Psoas muscle (tissue), 8 donors: Measurements from ENCODE around the gene SFN. TPM values are rescaled to one million over a fixed set of nuclear protein-coding genes. Genes with fewer than 3 reads are reported as not detected.

ENCODE experiments used
- ATAC-seq, 4 donors: fragments of 200-7000 bp; cut with Tn5 transposase; one replicate each; pipeline ENCODE4 v1.9.1; 2020; ENCODE audit warnings: moderate library complexity in 3 of 4, mild to moderate bottlenecking in 2 of 4
- DNase-seq, 2 donors: peaks; one replicate each; pipeline ENCODE4 v3.0.0-alpha.2; 2020
- H3K27ac ChIP-seq: fragments of 200-600 bp; one replicate; pipeline ENCODE4 v1.8.0; 2022
- H3K27me3 ChIP-seq, 3 donors: fragments of 200-600 bp in 1 of 3; one replicate each; pipeline versions ENCODE4 v1.6.1 to v1.8.0; 2013 to 2022; ENCODE audit warnings: low read length in 2 of 3, mild to moderate bottlenecking in 2 of 3, moderate library complexity in 1 of 3; ENCODE audit not compliant: insufficient read depth in 3 of 3
- H3K36me3 ChIP-seq, 2 donors: fragments of 200-600 bp in 1 of 2; one replicate each; pipeline versions ENCODE4 v1.6.1 to v1.8.0; 2013 to 2022; ENCODE audit warnings: low read depth in 1 of 2, mild to moderate bottlenecking in 1 of 2, moderate library complexity in 1 of 2; ENCODE audit not compliant: insufficient read depth in 1 of 2
- H3K4me1 ChIP-seq: fragments of 200-600 bp; one replicate; pipeline ENCODE4 v1.8.0; 2022
- H3K4me3 ChIP-seq: fragments of 200-600 bp; one replicate; pipeline ENCODE4 v1.8.0; 2022; ENCODE audit warnings: mild to moderate bottlenecking
- H3K9me3 ChIP-seq: fragments of 200-600 bp; one replicate; pipeline ENCODE4 v1.8.0; 2022
- WGBS, 3 donors: extraction: QIAGEN DNeasy Blood & Tissue Kit; methylation state at CpG; one replicate each; pipeline versions ENCODE4 v1.1.6 to v1.1.7; 2013; 5-methylcytosine and 5-hydroxymethylcytosine counted together
- intact Hi-C, 2 donors: fragments of 100-400 bp; cut with DNase I; formaldehyde crosslinking; loops; one replicate each; pipeline versions ENCODE4 v1.11.0 to v1.14.2; 2022
- polyA plus RNA-seq, 3 donors: library from polyadenylated mRNA; stranded (reverse); fragments of 200-250 nt; gene quantifications; one replicate each; pipeline ENCODE4 v1.2.3, GENCODE V29; 2013
- total RNA-seq, 4 donors: library from RNA; stranded (reverse); fragmentation: NEBNext Ultra II Directional in 2 of 4; extraction: Animal tissue kit (Norgen Biotek cat#: 25700) in 2 of 4; gene quantifications; one replicate each; pipeline versions ENCODE4 v1.2.1 to v1.2.4, GENCODE V29; 2021 to 2023
- TF ChIP-seq, protein P1 (sequence below): fragments of 200-600 bp; IDR thresholded peaks from one replicate; pipeline ENCODE4 v1.8.0; 2022; ENCODE audit warnings: antibody characterized with exemption
- donor health status: healthy with polysubstance abuse.
- donor health status: DM: no; HTN: no; CAD: no; lungs with moderate emphysema.
- donor health status: Bipolar disorder and iron deficiency.
- donor health status: healthy.
- donor health status: DM: yes; HTN: yes; CAD: no.
- donor health status: DM: no; HTN: no; CAD: no.
- donor health status: DM: no; HTN: no; CAD: no.
- donor health status: DM: yes; HTN: yes; CAD: no.

The SFN gene
- total and polyA plus RNA-seq, 7 donors, result 0.05 to 26.7 (median 0.35) TPM

- intact Hi-C loops, result no loop called here
- Histone ChIP-seq H3K4me1 (peaks cover 8% of the 10 kb centered on the region), H3K27ac (no peak overlapping the region), H3K27me3 (no peaks in the 10 kb centered on the region), H3K4me3 (no peak overlapping the region), H3K36me3 (peaks cover 5 to 78% of the 10 kb centered on the region in 2 donors), H3K9me3 (no peaks in the 10 kb centered on the region)
- no peak for DNase-seq
- 85 to 91% (median 91%) methylated on average over 10 of the region's 10 CpGs for WGBS, 3 donors
- TF ChIP-seq, protein P1, sequence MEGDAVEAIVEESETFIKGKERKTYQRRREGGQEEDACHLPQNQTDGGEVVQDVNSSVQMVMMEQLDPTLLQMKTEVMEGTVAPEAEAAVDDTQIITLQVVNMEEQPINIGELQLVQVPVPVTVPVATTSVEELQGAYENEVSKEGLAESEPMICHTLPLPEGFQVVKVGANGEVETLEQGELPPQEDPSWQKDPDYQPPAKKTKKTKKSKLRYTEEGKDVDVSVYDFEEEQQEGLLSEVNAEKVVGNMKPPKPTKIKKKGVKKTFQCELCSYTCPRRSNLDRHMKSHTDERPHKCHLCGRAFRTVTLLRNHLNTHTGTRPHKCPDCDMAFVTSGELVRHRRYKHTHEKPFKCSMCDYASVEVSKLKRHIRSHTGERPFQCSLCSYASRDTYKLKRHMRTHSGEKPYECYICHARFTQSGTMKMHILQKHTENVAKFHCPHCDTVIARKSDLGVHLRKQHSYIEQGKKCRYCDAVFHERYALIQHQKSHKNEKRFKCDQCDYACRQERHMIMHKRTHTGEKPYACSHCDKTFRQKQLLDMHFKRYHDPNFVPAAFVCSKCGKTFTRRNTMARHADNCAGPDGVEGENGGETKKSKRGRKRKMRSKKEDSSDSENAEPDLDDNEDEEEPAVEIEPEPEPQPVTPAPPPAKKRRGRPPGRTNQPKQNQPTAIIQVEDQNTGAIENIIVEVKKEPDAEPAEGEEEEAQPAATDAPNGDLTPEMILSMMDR, result no peak
- ATAC-seq, result no peak
Observed at GRCh38 chr1:26848499-26848898, 14.4 kb upstream of the SFN start.

DNA sequence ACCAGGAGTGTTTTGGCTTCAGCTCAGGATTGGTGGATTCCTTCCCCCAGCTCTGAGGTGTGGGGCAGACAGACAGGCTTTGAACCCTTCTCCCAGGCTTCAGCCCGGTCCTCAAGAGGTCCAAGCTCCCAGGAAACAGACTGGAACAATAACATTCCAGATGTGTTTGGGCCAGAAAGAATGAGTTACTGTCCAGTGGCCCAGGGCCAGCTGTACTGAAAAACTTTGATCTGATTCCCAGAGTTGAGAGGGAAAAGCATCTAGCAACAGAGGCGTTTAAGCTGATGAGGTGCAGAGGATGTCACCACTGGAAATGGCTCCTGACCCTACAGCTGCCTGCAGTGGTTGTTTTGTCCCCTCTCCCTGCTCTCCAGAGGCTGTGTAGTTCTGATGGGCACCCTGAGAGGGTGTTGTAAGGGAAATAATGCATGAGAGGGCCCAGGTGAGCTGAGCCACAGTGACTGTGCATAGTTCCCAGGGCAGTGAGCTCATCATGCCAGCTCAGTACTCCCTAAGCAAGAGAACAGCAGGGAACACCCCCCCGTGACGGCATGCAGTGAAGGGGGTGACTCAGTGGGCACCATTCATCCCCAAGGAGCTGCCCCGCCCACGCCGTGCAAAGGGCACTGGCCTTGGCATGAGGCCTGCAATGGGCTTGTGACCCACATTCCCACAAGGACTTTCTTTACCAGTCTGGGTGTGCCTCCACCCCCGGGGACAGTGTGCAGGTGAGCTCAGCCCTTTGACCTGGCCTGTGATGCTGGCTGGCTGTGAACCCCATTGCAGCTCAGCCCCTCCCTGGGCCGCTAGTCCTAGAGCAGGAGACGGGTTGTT, 13.8 kb upstream of the SFN start:
- no peak overlapping the region for H3K27ac ChIP-seq
- H3K9me3 ChIP-seq, result no peaks in the 10 kb centered on the region
- DNase-seq (peak in 1 of 2 donors; percentile 61), ATAC-seq (peak; percentile 18 to 73 (median 46))
- H3K36me3 ChIP-seq, result peaks cover 5 to 78% of the 10 kb centered on the region in 2 donors
- intact Hi-C loops, result no loop called here
- no peaks in the 10 kb centered on the region for H3K27me3 ChIP-seq
- WGBS, 3 donors, result 69 to 87% (median 72%) methylated on average over 10 of the region's 10 CpGs
- no peak overlapping the region for H3K4me3 ChIP-seq
- TF ChIP-seq, protein P1, result no peak
- H3K4me1 ChIP-seq, result peaks cover 7% of the 10 kb centered on the region

DNA sequence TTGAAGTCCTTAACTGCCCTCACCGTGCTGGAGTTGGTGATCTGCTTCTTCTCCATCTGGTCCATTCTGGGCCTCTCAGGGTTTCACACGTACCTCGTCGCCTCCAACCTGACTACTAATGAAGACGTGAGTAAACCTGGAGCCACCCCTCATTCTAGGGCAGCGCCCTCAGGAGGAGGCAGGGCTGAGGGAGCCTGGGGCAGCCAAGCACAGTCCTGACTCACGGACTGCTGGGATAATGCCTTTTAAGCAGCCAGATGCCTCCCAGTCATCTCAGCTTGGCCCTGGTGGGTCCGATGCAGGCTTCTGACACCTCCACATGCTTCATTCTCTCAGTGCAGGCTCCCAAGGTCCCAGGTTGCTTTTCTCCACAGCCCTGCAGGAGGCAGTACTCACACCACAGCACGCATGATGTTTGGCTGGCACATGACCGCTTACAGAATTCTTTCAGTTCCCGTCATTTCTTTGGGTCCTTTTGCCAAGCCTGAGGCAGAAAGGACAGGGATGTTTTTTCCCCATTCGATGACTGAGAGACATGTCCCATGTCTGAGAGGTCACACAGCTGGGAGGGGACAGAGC, 11.8 kb upstream of the SFN start:
- DNase-seq, result no peak
- whole genome bisulfite sequencing, 3 donors, result 80 to 85% (median 85%) methylated on average over 12 of the region's 12 CpGs
- no peak overlapping the region for H3K27ac ChIP-seq
- ATAC-seq, result no peak
- no peaks in the 10 kb centered on the region for H3K4me1 ChIP-seq
- no peaks in the 10 kb centered on the region for H3K9me3 ChIP-seq
- H3K36me3 ChIP-seq, result peaks cover 5 to 94% of the 10 kb centered on the region in 2 donors
- no peaks in the 10 kb centered on the region for H3K27me3 ChIP-seq
- intact Hi-C loops, result loop anchor here in 1 of 2 donors (5.0 kb wide), 1 partner anchor 41 kb away; the partner anchor contains the start of gene GPN2
- TF ChIP-seq, protein P1, result no peak
- H3K4me3 ChIP-seq, result no peak overlapping the region

- Histone ChIP-seq H3K4me3 (no peak overlapping the region), H3K27ac (no peak overlapping the region), H3K27me3 (no peaks in the 10 kb centered on the region), H3K9me3 (no peaks in the 10 kb centered on the region), H3K36me3 (peaks cover 5 to 89% of the 10 kb centered on the region in 2 donors), H3K4me1 (no peaks in the 10 kb centered on the region)
- 71 to 79% (median 72%) methylated on average over 9 of the region's 9 CpGs for WGBS, 3 donors
- TF ChIP-seq, protein P1, result no peak
- no peak for ATAC-seq
- intact Hi-C loops, result loop anchor here (1.0 to 5.0 kb wide), 3 partner anchors 26 to 40 kb away; partner anchors contain the start of gene GPN2 (in 1 of the 2)
- no peak for DNase-seq
Observed at GRCh38 chr1:26852701-26853100, 10.2 kb upstream of the SFN start.
